GM15510 (cell line): ENCODE measurements around the gene ZNF711.

Experiments used
- POLR2A ChIP-seq: IDR thresholded peaks from 3 replicates; pipeline ENCODE4 v1.6.1; 2011; ENCODE audit warnings: borderline replicate concordance; ENCODE audit not compliant: insufficient read length; ENCODE audit errors: extremely low read depth

ZNF711 gene

GRCh38 chrX:85243761-85244449, at the start of gene ZNF711, which contains the start of gene SATL1:
Gene ZNF711 (plus strand): TSS chrX:85243991. CDS start chrX:85247573, 3,582 bp downstream.
Gene SATL1 (minus strand): TSS chrX:85243779. CDS start chrX:85108968, 134,811 bp downstream.
- TF ChIP-seq POLR2A, result peak; percentile 32

GRCh38 chrX:85196319-85196718, 47.5 kb upstream of the ZNF711 start:
- TF ChIP-seq POLR2A, result no peak

GRCh38 chrX:85203461-85203970, 40.3 kb upstream of the ZNF711 start:
- TF ChIP-seq POLR2A, result no peak

GRCh38 chrX:85213792-85214530, 29.8 kb upstream of the ZNF711 start:
- TF ChIP-seq POLR2A, result no peak

GRCh38 chrX:85215946-85216345, 27.8 kb upstream of the ZNF711 start:
- no peak for TF ChIP-seq POLR2A

- no peak for TF ChIP-seq POLR2A
These were observed 22.4 kb upstream of the ZNF711 start for GRCh38 chrX:85221361-85221760.

GRCh38 chrX:85223359-85223758, 20.4 kb upstream of the ZNF711 start:
- TF ChIP-seq POLR2A, result no peak

GRCh38 chrX:85243155-85243554, 636 bp upstream of the ZNF711 start:
- no peak for TF ChIP-seq POLR2A

GRCh38 chrX:85244450-85245211, 840 bp downstream of the ZNF711 start:
- TF ChIP-seq POLR2A, result no peak

GRCh38 chrX:85288992-85289723, 45.4 kb downstream of the ZNF711 start:
- no peak for TF ChIP-seq POLR2A

- TF ChIP-seq POLR2A, result no peak
These were observed 59.8 kb downstream of the ZNF711 start for GRCh38 chrX:85303544-85303943.

- no peak for TF ChIP-seq POLR2A
These were observed 65.9 kb downstream of the ZNF711 start for GRCh38 chrX:85309717-85310116.
